ENCODE data around the gene DHDH.

DNA sequence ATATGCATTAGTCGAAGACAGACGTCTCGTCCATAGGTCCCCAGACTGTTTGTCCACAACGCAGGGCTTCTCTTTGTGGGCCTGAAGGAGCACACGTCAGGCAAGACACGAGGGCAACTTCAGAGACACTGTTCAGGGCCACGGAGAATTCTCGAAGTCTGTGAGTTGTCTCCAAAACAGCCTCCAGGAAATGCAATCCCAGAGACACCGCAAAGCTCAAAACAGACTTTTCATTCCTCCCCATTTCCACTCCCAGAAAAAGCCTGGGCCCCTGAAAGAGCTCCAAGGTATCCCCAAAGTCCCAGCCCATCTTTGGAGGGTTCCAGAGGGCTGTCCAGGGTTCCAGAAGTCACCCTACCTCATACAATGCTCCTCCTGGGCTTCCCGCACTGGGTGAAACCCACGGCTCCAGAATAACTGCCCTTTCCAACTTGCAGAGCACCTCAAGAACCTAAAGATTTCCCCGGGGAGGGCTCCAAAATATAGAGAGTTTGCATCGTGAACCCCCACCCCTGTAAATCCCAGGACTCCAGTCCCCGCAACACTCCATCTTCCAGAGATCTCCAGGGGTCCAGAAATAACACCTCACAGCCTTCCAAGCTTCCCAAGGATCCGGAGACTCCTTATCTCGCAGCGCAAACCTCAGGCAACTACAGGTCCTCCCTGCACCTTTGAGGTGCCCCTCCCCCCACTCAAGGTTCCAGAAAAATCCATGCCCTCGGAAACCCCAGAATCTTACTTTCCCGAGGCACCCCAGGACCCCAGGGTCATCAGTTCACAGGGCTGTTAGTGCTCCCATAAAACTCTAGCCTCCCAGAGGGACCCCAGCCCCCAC, 30.9 kb downstream of the DHDH start:
- TF ChIP-seq, protein P1, sequence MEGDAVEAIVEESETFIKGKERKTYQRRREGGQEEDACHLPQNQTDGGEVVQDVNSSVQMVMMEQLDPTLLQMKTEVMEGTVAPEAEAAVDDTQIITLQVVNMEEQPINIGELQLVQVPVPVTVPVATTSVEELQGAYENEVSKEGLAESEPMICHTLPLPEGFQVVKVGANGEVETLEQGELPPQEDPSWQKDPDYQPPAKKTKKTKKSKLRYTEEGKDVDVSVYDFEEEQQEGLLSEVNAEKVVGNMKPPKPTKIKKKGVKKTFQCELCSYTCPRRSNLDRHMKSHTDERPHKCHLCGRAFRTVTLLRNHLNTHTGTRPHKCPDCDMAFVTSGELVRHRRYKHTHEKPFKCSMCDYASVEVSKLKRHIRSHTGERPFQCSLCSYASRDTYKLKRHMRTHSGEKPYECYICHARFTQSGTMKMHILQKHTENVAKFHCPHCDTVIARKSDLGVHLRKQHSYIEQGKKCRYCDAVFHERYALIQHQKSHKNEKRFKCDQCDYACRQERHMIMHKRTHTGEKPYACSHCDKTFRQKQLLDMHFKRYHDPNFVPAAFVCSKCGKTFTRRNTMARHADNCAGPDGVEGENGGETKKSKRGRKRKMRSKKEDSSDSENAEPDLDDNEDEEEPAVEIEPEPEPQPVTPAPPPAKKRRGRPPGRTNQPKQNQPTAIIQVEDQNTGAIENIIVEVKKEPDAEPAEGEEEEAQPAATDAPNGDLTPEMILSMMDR (IDR thresholded peaks at IDR 0.05), result no peak
- TF ChIP-seq POLR2A (IDR thresholded peaks at IDR 0.05), result no peak
